GM10248 (cell line): ENCODE measurements around the gene CDC42BPB.

Experiments used
- CTCF ChIA-PET: fragments of 300-600 bp; sonication (Branson Sonifier 250); formaldehyde crosslinking; extraction: SDS; loops from one replicate; lab custom pipeline; 2021; ENCODE audit warnings: antibody characterized with exemption; lab: Yijun Ruan, JAX
- POLR2A ChIA-PET: fragments of 350-650 bp; sonication (Branson Sonifier 250); formaldehyde crosslinking; extraction: SDS; loops from one replicate; lab custom pipeline; 2020; ENCODE audit warnings: antibody characterized with exemption; lab: Yijun Ruan, JAX
- DNase-seq: peaks from one replicate; pipeline ENCODE4 v3.0.0; 2012; ENCODE audit errors: extremely low spot score
- TF ChIP-seq, protein P1 (sequence below): IDR thresholded peaks from 2 replicates; pipeline ENCODE4 v1.5.1; 2012; ENCODE audit warnings: mild to moderate bottlenecking, low read depth; ENCODE audit errors: extremely low read depth, missing control alignments, control extremely low read depth

CDC42BPB gene

DNA sequence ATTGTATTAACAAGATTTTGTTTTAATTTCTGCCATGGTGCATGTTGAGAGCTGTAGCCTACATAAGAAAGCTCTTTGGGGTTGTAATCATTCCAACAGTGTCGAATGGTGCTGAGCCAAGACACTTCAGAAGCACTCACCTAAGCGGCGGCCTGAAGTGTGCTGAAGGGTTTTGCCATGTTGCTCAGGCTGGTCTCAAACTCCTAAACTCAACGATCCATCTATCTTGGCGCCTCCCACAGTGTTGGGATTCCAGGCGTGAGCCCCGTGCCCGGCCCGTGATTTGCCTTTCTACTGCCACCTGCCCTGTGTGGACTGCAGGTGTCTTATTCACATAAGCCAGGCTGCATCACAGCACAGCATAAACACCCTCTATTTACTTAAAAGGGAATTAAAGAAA lies 86.0 kb downstream of the CDC42BPB start:
- no peak for DNase-seq
- TF ChIP-seq, protein P1, sequence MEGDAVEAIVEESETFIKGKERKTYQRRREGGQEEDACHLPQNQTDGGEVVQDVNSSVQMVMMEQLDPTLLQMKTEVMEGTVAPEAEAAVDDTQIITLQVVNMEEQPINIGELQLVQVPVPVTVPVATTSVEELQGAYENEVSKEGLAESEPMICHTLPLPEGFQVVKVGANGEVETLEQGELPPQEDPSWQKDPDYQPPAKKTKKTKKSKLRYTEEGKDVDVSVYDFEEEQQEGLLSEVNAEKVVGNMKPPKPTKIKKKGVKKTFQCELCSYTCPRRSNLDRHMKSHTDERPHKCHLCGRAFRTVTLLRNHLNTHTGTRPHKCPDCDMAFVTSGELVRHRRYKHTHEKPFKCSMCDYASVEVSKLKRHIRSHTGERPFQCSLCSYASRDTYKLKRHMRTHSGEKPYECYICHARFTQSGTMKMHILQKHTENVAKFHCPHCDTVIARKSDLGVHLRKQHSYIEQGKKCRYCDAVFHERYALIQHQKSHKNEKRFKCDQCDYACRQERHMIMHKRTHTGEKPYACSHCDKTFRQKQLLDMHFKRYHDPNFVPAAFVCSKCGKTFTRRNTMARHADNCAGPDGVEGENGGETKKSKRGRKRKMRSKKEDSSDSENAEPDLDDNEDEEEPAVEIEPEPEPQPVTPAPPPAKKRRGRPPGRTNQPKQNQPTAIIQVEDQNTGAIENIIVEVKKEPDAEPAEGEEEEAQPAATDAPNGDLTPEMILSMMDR, result no peak
- CTCF ChIA-PET, result no interaction called here
- POLR2A ChIA-PET, result no interaction called here

DNA sequence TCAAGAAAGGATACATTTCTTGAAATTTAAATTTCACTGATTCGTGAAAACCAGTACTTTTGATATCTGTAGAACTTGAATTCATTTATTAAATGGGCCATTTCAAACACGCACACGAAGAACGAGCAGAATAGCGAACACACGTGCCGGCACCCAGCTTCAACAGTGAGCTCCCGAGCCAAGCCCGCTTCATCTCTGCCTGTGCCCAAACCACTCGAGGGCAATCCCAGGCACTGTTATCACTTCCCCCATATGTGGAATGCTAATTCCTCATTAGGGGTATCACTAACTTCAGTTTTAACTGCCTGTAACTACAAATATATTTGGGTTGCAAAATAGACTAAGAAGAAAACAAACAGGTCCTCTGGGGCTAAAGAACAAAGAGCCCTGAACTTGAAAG lies 86.9 kb downstream of the CDC42BPB start:
- DNase-seq, result no peak
- ChIA-PET POLR2A (no interaction called here), CTCF (no interaction called here)
- TF ChIP-seq, protein P1, result no peak

DNA sequence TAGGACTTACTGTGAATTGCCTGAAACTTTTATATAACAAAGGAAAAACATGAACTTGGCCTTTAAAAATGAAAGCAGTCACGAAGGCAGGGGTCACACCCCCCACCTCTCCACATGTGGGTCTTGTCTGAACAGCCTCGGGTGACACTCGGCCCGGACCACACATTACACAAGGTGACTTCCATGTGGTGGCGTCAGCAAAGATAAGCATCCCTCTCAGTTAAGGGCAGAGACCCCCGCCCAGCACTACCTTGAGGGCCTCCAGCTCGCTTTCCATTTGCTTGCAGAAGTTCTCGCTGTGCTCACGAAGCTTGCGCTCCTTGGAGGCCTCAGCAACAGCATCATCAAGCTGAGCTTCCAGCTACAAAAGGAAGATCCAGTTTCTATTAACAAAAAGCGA lies 87.4 kb downstream of the CDC42BPB start:
- ChIA-PET POLR2A (no interaction called here), CTCF (interaction anchor here (0.8 kb wide), 1 partner anchor 30 kb away, joined by 3 read pairs; no protein-coding TSS in a partner anchor)
- TF ChIP-seq, protein P1, result no peak
- DNase-seq, result no peak

DNA sequence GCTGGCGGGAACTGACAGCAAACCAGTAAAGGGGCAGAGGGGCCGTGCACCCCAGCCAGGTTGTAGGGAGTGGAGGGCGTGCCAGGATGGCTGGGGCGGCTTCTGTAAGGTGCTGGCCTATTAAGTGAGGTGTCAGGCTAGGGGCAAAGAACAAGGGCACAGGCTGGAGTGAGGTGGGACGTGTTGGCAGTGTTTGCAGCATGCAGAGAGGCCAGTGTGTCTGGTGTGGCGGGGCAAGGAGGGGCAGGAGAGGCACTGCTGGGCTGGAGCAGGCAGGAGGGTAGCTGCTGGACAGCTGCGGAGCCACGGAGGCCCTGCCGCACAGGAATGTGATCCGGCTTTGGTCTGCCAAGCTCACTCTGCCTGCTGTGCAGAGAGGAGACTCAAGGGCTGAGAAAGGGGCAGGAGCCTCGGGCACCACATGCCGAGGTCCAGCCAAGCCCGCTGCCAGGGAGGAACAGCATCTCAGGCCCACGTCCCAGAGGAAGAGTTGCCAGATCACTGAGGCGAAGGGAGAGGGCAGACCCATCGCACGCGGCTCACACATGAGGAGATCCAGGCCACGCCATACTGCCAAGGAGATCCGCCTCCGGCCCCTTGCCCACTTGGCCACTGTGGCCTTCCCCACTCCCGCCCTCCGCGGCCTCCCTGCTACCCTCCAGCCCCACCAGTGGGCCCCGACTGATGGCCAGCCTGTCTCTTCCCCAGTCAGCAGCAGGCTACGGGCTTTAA lies 88.1 kb downstream of the CDC42BPB start:
- TF ChIP-seq, protein P1, result no peak
- DNase-seq, result no peak
- POLR2A ChIA-PET, result no interaction called here
- CTCF ChIA-PET, result interaction anchor here (0.8 kb wide), 1 partner anchor 31 kb away, joined by 3 read pairs; no protein-coding TSS in a partner anchor

DNA sequence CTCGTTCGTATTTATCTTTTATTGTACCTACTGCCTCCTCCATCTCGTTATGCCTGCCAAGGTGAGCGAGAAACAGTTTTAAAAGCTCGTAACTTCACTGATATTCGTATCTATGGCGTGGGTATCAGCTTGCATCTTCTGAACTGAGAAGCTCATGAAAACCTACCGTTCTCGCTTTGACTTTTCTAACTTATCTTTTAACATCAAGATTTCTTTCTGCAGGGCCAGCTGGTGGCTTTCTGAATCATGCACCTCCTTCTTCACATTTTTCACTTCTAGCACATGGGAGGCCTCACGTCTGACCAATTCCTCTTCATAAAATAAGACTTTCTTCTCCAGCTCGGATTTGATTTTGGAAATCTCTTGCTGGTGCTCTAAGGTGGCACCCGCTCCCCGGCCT lies 89.0 kb downstream of the CDC42BPB start:
- no peak for DNase-seq
- TF ChIP-seq, protein P1, result no peak
- ChIA-PET POLR2A (no interaction called here), CTCF (interaction anchor here (1.2 to 1.9 kb wide), 3 partner anchors 8 to 274 kb away, joined by 3 to 5 read pairs (median 3); no protein-coding TSS in a partner anchor)

DNA sequence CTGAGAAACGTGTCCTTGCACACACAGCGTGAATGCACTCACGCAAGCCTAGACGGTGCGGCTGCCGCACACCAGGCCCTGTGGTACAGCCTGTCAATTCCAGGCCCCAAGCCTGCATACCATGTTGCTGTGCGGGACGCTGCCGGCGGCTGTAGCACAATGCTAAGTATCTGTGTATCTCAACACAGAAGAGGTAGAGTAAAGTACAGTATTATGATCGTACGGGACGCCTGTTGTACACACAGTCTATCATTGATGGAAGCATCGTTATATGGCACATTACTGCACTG lies 89.9 kb downstream of the CDC42BPB start:
- ChIA-PET CTCF (interaction anchor here (1.2 to 1.9 kb wide), 3 partner anchors 9 to 273 kb away, joined by 3 to 5 read pairs (median 3); no protein-coding TSS in a partner anchor), POLR2A (no interaction called here)
- TF ChIP-seq, protein P1, result no peak
- no peak for DNase-seq
